GM06990 (cell line): Measurements from ENCODE around the gene LRP5.

Experiments used
- DNase-seq: peaks from one replicate; pipeline ENCODE4 v3.0.0-alpha.2; 2011; ENCODE audit not compliant: insufficient read length; ENCODE audit errors: extremely low read depth
- H3K27me3 ChIP-seq: replicated peaks from 2 replicates; pipeline ENCODE4 v1.6.0; 2011; ENCODE audit warnings: low read length; ENCODE audit not compliant: control insufficient read depth, insufficient read depth
- H3K36me3 ChIP-seq: 2 replicates; pipeline ENCODE4 v1.5.1; 2011; ENCODE audit warnings: low read length; ENCODE audit not compliant: control insufficient read depth, insufficient read depth
- H3K4me3 ChIP-seq: replicated peaks from 2 replicates; pipeline ENCODE4 v1.5.1; 2011; ENCODE audit warnings: low read depth, mild to moderate bottlenecking, control low read depth, low read length
- CTCF ChIP-seq: IDR thresholded peaks from 2 replicates; pipeline ENCODE4 v1.5.1; 2011; ENCODE audit warnings: low read length, control low read depth, mild to moderate bottlenecking, inconsistent platforms; ENCODE audit not compliant: insufficient read depth, poor library complexity, severe bottlenecking

The LRP5 gene

GRCh38 chr11:68271781-68272608 is 40.4 kb upstream of the LRP5 start, which contains the start of gene C11orf24:
Gene C11orf24 (minus strand): TSS chr11:68271973. CDS start chr11:68263767, 8,206 bp downstream.
- Histone ChIP-seq H3K27me3 (no peaks in the 10 kb centered on the region), H3K4me3 (peak within 1 kb of the TSS; percentile 98), H3K36me3 (peaks cover 8% of the 10 kb centered on the region)
- DNase-seq = peak; percentile 99
- no peak for TF ChIP-seq CTCF

- H3K36me3 ChIP-seq = no peaks in the 10 kb centered on the region
- no peak for TF ChIP-seq CTCF
- DNase-seq = no peak
- no peaks in the 10 kb centered on the region for H3K27me3 ChIP-seq
- H3K4me3 ChIP-seq = peak overlapping the region; percentile 81
These were observed 39.2 kb upstream of the LRP5 start for GRCh38 chr11:68273026-68273738.

GRCh38 chr11:68274306-68274705 is 38.1 kb upstream of the LRP5 start:
- no peak for DNase-seq
- Histone ChIP-seq H3K36me3 (no peaks in the 10 kb centered on the region), H3K27me3 (no peaks in the 10 kb centered on the region), H3K4me3 (no peak overlapping the region)
- no peak for TF ChIP-seq CTCF

- Histone ChIP-seq H3K4me3 (no peak overlapping the region), H3K36me3 (no peaks in the 10 kb centered on the region), H3K27me3 (no peaks in the 10 kb centered on the region)
- DNase-seq = no peak
- no peak for TF ChIP-seq CTCF
These were observed 36.5 kb upstream of the LRP5 start for GRCh38 chr11:68275721-68276507.

- no peak for DNase-seq
- no peak for TF ChIP-seq CTCF
- Histone ChIP-seq H3K4me3 (no peak overlapping the region), H3K27me3 (no peaks in the 10 kb centered on the region), H3K36me3 (no peaks in the 10 kb centered on the region)
These were observed 35.5 kb upstream of the LRP5 start for GRCh38 chr11:68276861-68277260.
